ENCODE results near the gene PKHD1. TPM values are rescaled to one million over a fixed set of nuclear protein-coding genes. Genes with fewer than 3 reads are reported as not detected.

The PKHD1 gene
- total RNA-seq, 1 donor from 2014 or later, result 0.02 TPM

DNA sequence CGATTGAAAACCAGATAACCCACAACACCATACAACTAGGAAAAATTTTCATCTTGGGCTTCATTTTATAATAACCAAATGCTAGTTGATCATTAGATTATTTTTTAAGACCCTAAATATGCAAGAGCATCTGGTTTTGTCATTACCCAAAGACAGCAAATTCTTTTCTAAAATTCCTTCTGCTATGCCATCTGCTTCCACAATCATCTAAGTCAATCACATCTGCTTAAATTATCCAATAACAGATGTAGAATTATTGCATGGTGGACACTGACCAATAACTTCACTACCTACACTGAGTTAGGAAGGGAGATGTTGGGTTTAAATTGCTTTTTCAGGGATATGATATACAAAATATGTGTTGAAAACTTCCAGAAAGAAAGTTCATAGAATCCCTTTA, 41.9 kb downstream of the PKHD1 start:
- Mint-ChIP-seq H3K36me3 (no peaks in the 10 kb centered on the region), H3K9me3 (no peaks in the 10 kb centered on the region), H3K27ac (no peak overlapping the region), H3K4me1 (peaks cover 8% of the 10 kb centered on the region), H3K27me3 (ENCODE audit: low read depth) (peaks cover 47% of the 10 kb centered on the region), H3K4me3 (no peak overlapping the region)
- DNase-seq (ENCODE audit: low spot score in 2 of 2, unreplicated experiment in 2 of 2), result no peak
- TF ChIP-seq, protein P1, sequence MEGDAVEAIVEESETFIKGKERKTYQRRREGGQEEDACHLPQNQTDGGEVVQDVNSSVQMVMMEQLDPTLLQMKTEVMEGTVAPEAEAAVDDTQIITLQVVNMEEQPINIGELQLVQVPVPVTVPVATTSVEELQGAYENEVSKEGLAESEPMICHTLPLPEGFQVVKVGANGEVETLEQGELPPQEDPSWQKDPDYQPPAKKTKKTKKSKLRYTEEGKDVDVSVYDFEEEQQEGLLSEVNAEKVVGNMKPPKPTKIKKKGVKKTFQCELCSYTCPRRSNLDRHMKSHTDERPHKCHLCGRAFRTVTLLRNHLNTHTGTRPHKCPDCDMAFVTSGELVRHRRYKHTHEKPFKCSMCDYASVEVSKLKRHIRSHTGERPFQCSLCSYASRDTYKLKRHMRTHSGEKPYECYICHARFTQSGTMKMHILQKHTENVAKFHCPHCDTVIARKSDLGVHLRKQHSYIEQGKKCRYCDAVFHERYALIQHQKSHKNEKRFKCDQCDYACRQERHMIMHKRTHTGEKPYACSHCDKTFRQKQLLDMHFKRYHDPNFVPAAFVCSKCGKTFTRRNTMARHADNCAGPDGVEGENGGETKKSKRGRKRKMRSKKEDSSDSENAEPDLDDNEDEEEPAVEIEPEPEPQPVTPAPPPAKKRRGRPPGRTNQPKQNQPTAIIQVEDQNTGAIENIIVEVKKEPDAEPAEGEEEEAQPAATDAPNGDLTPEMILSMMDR (IDR thresholded peaks at IDR 0.05; ENCODE audit: unreplicated experiment), result no peak

DNA sequence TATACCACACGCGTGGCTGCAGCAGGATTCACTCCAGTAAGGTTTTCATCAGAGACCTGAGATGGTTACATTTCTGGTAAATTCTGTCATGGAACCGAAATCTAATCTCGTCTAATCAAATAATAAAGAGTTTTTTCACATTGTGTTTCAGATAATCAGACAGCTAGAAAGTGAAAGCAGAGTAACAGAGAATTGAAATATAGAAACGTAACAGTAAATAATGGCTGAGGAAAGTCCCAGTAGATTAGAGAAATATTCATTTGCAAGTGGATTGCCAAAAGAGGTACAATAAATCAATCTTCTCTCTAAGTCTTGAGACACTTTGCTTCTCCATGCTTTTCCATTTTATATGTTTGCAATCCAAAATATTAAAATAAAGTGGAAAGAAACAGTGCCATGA, 42.4 kb downstream of the PKHD1 start:
- DNase-seq (ENCODE audit: low spot score in 2 of 2, unreplicated experiment in 2 of 2), result no peak
- peaks cover 43% of the 10 kb centered on the region for H3K27me3 Mint-ChIP-seq (ENCODE audit: low read depth)
- no peak overlapping the region for H3K4me3 Mint-ChIP-seq
- TF ChIP-seq, protein P1 (IDR thresholded peaks at IDR 0.05; ENCODE audit: unreplicated experiment), result no peak
- peaks cover 8% of the 10 kb centered on the region for H3K4me1 Mint-ChIP-seq
- no peaks in the 10 kb centered on the region for H3K9me3 Mint-ChIP-seq
- H3K27ac Mint-ChIP-seq, result no peak overlapping the region
- H3K36me3 Mint-ChIP-seq, result no peaks in the 10 kb centered on the region

DNA sequence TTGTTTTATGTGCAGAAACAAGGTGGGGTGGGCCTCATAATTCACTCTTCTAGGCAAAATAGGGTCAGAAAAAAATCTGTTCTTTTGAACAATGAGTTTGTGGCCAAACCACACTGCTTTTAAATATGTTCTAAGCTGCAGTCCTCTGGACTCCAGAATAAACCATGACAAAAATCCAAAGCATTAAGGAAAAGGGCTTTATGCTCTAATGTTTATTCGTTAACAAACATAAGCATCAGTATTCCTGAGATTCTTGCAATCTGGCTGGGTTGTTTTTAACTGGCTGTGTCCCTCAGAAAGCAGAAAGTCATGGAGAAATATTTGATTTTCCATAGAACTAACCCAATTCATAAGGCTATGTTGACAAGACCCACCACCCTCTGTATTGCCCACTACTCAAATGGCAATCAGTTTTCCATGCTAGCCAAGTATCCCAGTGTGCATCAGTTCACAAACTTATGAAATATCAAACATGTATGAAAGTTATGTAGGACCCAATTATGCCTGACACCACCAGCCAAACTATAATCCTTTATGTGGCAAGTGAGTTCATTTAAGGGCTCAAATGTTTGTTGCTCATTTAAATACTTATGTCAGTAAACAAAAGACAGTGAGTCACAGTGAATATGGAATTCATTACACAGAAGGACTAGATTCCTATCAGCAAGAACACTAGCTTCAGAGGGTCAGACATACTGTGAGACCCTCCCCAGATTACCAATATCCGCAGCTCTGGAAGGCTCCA, 45.1 kb downstream of the PKHD1 start:
- TF ChIP-seq, protein P1 (IDR thresholded peaks at IDR 0.05; ENCODE audit: unreplicated experiment), result no peak
- Mint-ChIP-seq H3K36me3 (no peaks in the 10 kb centered on the region), H3K4me3 (no peak overlapping the region), H3K4me1 (peaks cover 8% of the 10 kb centered on the region), H3K27ac (no peak overlapping the region), H3K27me3 (ENCODE audit: low read depth) (peaks cover 30% of the 10 kb centered on the region), H3K9me3 (no peaks in the 10 kb centered on the region)
- DNase-seq (ENCODE audit: low spot score in 2 of 2, unreplicated experiment in 2 of 2), result no peak

DNA sequence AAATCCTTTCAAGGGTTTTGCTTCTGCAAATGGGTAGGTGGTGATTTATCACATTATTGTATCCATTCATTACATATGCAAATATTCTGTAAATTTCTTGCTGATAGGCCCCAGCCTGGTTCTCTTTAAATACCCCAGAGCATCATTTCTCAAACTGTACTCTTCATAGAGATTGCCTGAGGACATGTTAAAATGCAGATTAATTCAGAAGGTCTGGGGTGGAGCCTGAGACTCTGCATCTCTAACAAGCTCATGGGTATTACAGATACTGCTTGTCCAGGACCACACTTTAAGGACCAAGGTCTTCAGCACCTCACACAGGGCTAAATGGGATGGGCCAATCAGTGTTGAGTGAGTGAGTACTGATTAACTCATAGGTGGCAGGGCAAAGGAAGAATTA, 46.3 kb downstream of the PKHD1 start:
- no peaks in the 10 kb centered on the region for H3K36me3 Mint-ChIP-seq
- no peak overlapping the region for H3K27ac Mint-ChIP-seq

DNA sequence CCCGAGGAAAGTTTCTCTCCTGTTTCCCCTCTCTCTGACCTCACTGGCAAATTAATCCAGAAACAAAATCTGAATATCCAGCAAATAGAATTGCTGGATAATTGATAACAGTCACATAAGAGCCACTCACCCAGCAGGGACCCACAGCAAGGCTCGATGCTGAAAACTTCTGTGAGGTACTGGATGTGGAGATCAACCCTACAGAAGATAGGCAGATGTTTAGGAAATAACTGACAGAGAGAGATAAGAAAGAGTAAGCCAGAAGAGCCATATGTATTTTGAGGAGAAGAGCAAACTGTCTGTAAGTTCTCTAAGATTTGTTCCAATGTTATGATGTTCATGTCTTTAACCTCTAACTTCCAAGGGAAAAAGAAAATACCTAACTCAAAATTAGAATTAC, 59.7 kb downstream of the PKHD1 start:
- no peak overlapping the region for H3K4me3 Mint-ChIP-seq
- no peak for DNase-seq (ENCODE audit: low spot score in 2 of 2, unreplicated experiment in 2 of 2)
- no peaks in the 10 kb centered on the region for H3K36me3 Mint-ChIP-seq
- no peaks in the 10 kb centered on the region for H3K4me1 Mint-ChIP-seq
- peaks cover 4% of the 10 kb centered on the region for H3K9me3 Mint-ChIP-seq
- H3K27me3 Mint-ChIP-seq (ENCODE audit: low read depth), result peaks cover 21% of the 10 kb centered on the region
- no peak overlapping the region for H3K27ac Mint-ChIP-seq
- TF ChIP-seq, protein P1 (IDR thresholded peaks at IDR 0.05; ENCODE audit: unreplicated experiment), result no peak

More for the DNA sequence above, 46.3 kb downstream of the PKHD1 start:
- Mint-ChIP-seq H3K27me3 (ENCODE audit: low read depth) (peaks cover 25% of the 10 kb centered on the region), H3K9me3 (no peaks in the 10 kb centered on the region), H3K4me3 (no peak overlapping the region), H3K4me1 (peaks cover under 1% of the 10 kb centered on the region)
- DNase-seq (ENCODE audit: low spot score in 2 of 2, unreplicated experiment in 2 of 2), result no peak
- TF ChIP-seq, protein P1 (IDR thresholded peaks at IDR 0.05; ENCODE audit: unreplicated experiment), result no peak
